CD14-positive monocyte (primary cell): ENCODE data around the gene SCUBE3. TPM values are rescaled to one million over a fixed set of nuclear protein-coding genes. Genes with fewer than 3 reads are reported as not detected.

Source experiments
- DNase-seq, 3 donors: peaks; one replicate each; pipeline ENCODE4 v3.0.0-alpha.2; 2011 to 2022
- H2AFZ ChIP-seq: 2 replicates; pipeline ENCODE4 v1.6.0; 2012; ENCODE audit warnings: mild to moderate bottlenecking, low read depth, low read length, inconsistent platforms; ENCODE audit not compliant: insufficient read depth, poor library complexity, severe bottlenecking
- H3K27ac ChIP-seq, 2 donors: 1 replicate in 1 of 2; 2 replicates in 1 of 2; pipeline ENCODE4 v1.5.1; 2012 to 2013; ENCODE audit warnings: low read length in 2 of 2, control low read depth in 1 of 2, inconsistent platforms in 1 of 2, low read depth in 1 of 2, mild to moderate bottlenecking in 1 of 2
- H3K27me3 ChIP-seq, 2 donors: one replicate each; pipeline versions ENCODE4 v1.6.0 to v1.6.1; 2011 to 2013; ENCODE audit warnings: low read length in 2 of 2; ENCODE audit not compliant: control insufficient read depth in 2 of 2, insufficient read depth in 2 of 2
- H3K36me3 ChIP-seq, 2 donors: replicated peaks in 1 of 2; 1 replicate in 1 of 2; 2 replicates in 1 of 2; pipeline versions ENCODE4 v1.5.1 to v1.6.1; 2012 to 2013; ENCODE audit warnings: low read length in 2 of 2, control low read depth in 1 of 2, inconsistent platforms in 1 of 2, mild to moderate bottlenecking in 1 of 2; ENCODE audit not compliant: insufficient read depth in 2 of 2, control insufficient read depth in 1 of 2
- H3K4me1 ChIP-seq, 2 donors: 1 replicate in 1 of 2; 2 replicates in 1 of 2; pipeline versions ENCODE4 v1.5.1 to v1.6.1; 2012 to 2013; ENCODE audit warnings: low read length in 2 of 2, control low read depth in 1 of 2, inconsistent platforms in 1 of 2, mild to moderate bottlenecking in 1 of 2, moderate library complexity in 1 of 2; ENCODE audit not compliant: insufficient read depth in 2 of 2, control insufficient read depth in 1 of 2
- H3K4me2 ChIP-seq: replicated peaks from 2 replicates; pipeline ENCODE3; 2012; ENCODE audit warnings: low read length, moderate library complexity, mild to moderate bottlenecking; ENCODE audit not compliant: poor library complexity, severe bottlenecking; ENCODE audit errors: extremely low read depth
- H3K4me3 ChIP-seq, 3 experiments: fragments of 200-600 bp in 1 of 3; sonication (generic) in 1 of 3; replicated peaks in 1 of 3; 1 replicate in 2 of 3; 2 replicates in 1 of 3; pipeline ENCODE4 v1.5.1; 2011 to 2013; ENCODE audit warnings: low read length in 3 of 3, mild to moderate bottlenecking in 3 of 3, control low read depth in 2 of 3, low read depth in 2 of 3, inconsistent platforms in 1 of 3, moderate library complexity in 1 of 3
- H3K79me2 ChIP-seq: 2 replicates; pipeline ENCODE4 v1.6.0; 2012; ENCODE audit warnings: mild to moderate bottlenecking, control low read depth, inconsistent platforms, low read length, moderate library complexity; ENCODE audit not compliant: insufficient read depth
- H3K9ac ChIP-seq: 2 replicates; pipeline ENCODE4 v1.6.0; 2017; ENCODE audit warnings: low read length, mild to moderate bottlenecking; ENCODE audit not compliant: insufficient read depth, poor library complexity, severe bottlenecking
- H3K9me3 ChIP-seq, 2 donors: replicated peaks in 1 of 2; 1 replicate in 1 of 2; 2 replicates in 1 of 2; pipeline versions ENCODE4 v1.5.1 to v1.6.1; 2012 to 2013; ENCODE audit warnings: low read length in 2 of 2, control low read depth in 1 of 2; ENCODE audit not compliant: control insufficient read depth in 1 of 2, insufficient read depth in 1 of 2
- H4K20me1 ChIP-seq: 2 replicates; pipeline ENCODE4 v1.6.0; 2012; ENCODE audit warnings: mild to moderate bottlenecking, low read length, control low read depth, moderate library complexity; ENCODE audit not compliant: insufficient read depth
- H3K27ac Mint-ChIP-seq, 7 donors: one replicate each; pipeline ENCODE4 v1.8.0; 2020; ENCODE audit warnings: mild to moderate bottlenecking in 7 of 7, mixed read lengths in 7 of 7, moderate library complexity in 6 of 7, inconsistent platforms in 2 of 7
- H3K27me3 Mint-ChIP-seq, 3 donors: one replicate each; pipeline ENCODE4 v1.8.0; 2021 to 2022; ENCODE audit warnings: low read depth in 3 of 3, mild to moderate bottlenecking in 3 of 3, mixed read lengths in 3 of 3, moderate library complexity in 3 of 3, inconsistent platforms in 1 of 3
- H3K36me3 Mint-ChIP-seq, 2 donors: one replicate each; pipeline ENCODE4 v1.8.0; 2020; ENCODE audit warnings: mixed read lengths in 2 of 2, inconsistent platforms in 1 of 2, mild to moderate bottlenecking in 1 of 2
- H3K4me1 Mint-ChIP-seq: one replicate; pipeline ENCODE4 v1.8.0; 2020; ENCODE audit warnings: mild to moderate bottlenecking, mixed read lengths
- H3K4me3 Mint-ChIP-seq, 2 donors: one replicate each; pipeline ENCODE4 v1.8.0; 2020; ENCODE audit warnings: mild to moderate bottlenecking in 2 of 2, mixed read lengths in 2 of 2, moderate library complexity in 1 of 2
- H3K9me3 Mint-ChIP-seq, 7 donors: one replicate each; pipeline ENCODE4 v1.8.0; 2020 to 2022; ENCODE audit warnings: mixed read lengths in 7 of 7, mild to moderate bottlenecking in 6 of 7, moderate library complexity in 6 of 7, inconsistent platforms in 2 of 7
- WGBS: methylation state at CpG from one replicate; pipeline ENCODE4 v1.1.5; 2013; ENCODE audit warnings: missing lambda C conversion rate; ENCODE audit not compliant: insufficient coverage; 5-methylcytosine and 5-hydroxymethylcytosine counted together
- intact Hi-C, 2 donors: fragments of 100-400 bp; cut with micrococcal nuclease; formaldehyde crosslinking; loops; one replicate each; pipeline versions ENCODE4 v1.15.0 to v1.15.1; 2023
- polyA plus RNA-seq, 3 donors: library from polyadenylated mRNA; depleted of rRNA in 1 of 3; unstranded in 2 of 3; stranded (reverse) in 1 of 3; fragments of 300-500 nt in 2 of 3; fragments of >200 nt in 1 of 3; fragmentation: Illumina TruSeq in 2 of 3; gene quantifications; 1 replicate in 2 of 3; 2 replicates in 1 of 3; pipeline ENCODE4 v1.2.3, GENCODE V29; 2012 to 2021
- TF ChIP-seq, protein P1 (sequence below): fragments of 200-600 bp; IDR thresholded peaks from one replicate; pipeline ENCODE4 v1.8.0; 2022; ENCODE audit warnings: antibody characterized with exemption, mild to moderate bottlenecking

The SCUBE3 gene
- polyA plus RNA-seq, 3 donors = not detected

DNA sequence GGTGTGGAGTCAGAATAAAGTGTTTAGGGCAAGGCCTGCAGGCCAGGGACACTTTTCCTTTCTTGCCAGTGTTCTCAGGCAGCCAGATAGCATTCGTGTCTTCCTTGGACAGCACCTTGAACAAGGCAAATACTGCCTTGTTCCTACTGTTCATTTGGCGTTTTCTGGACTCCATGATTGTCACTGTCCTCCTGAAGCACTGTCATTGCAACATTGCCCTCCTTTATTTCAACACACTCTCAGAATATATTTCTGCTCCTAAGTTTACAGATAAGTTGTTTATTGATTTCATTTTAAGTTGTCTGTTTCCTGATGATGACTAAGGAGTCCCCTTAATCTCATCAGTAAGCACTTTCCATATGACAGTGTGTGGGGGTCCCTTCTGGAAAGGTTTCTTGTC is 68.7 kb downstream of the SCUBE3 start:
- no peak for DNase-seq
- peak overlapping the region in 1 of 2 donors; percentile 33 for H3K27ac ChIP-seq
- H3K4me1 ChIP-seq = peaks cover 0 to 3% of the 10 kb centered on the region in 2 donors
- peak overlapping the region in 3 of 7 donors; percentile 21 to 35 (median 32) for H3K27ac Mint-ChIP-seq
- H3K4me2 ChIP-seq = no peak overlapping the region
- H3K4me3 ChIP-seq = no peak overlapping the region
- H3K27me3 ChIP-seq = no peaks in the 10 kb centered on the region
- WGBS = 78% methylated on average over 1 of the region's 2 CpGs
- H2AFZ ChIP-seq = no peak overlapping the region
- H3K9me3 Mint-ChIP-seq = no peaks in the 10 kb centered on the region
- peaks cover 61 to 74% of the 10 kb centered on the region in 2 donors for H3K36me3 Mint-ChIP-seq
- no peaks in the 10 kb centered on the region for H3K9me3 ChIP-seq
- no peaks in the 10 kb centered on the region for H3K27me3 Mint-ChIP-seq
- no peak overlapping the region for H3K4me3 Mint-ChIP-seq
- H3K9ac ChIP-seq = no peak overlapping the region
- peaks cover 5% of the 10 kb centered on the region for H3K4me1 Mint-ChIP-seq
- intact Hi-C loops = no loop called here
- TF ChIP-seq, protein P1, sequence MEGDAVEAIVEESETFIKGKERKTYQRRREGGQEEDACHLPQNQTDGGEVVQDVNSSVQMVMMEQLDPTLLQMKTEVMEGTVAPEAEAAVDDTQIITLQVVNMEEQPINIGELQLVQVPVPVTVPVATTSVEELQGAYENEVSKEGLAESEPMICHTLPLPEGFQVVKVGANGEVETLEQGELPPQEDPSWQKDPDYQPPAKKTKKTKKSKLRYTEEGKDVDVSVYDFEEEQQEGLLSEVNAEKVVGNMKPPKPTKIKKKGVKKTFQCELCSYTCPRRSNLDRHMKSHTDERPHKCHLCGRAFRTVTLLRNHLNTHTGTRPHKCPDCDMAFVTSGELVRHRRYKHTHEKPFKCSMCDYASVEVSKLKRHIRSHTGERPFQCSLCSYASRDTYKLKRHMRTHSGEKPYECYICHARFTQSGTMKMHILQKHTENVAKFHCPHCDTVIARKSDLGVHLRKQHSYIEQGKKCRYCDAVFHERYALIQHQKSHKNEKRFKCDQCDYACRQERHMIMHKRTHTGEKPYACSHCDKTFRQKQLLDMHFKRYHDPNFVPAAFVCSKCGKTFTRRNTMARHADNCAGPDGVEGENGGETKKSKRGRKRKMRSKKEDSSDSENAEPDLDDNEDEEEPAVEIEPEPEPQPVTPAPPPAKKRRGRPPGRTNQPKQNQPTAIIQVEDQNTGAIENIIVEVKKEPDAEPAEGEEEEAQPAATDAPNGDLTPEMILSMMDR = no peak
- H3K79me2 ChIP-seq = no peaks in the 10 kb centered on the region
- H3K36me3 ChIP-seq = peaks cover 60 to 69% of the 10 kb centered on the region in 2 donors
- no peaks in the 10 kb centered on the region for H4K20me1 ChIP-seq

DNA sequence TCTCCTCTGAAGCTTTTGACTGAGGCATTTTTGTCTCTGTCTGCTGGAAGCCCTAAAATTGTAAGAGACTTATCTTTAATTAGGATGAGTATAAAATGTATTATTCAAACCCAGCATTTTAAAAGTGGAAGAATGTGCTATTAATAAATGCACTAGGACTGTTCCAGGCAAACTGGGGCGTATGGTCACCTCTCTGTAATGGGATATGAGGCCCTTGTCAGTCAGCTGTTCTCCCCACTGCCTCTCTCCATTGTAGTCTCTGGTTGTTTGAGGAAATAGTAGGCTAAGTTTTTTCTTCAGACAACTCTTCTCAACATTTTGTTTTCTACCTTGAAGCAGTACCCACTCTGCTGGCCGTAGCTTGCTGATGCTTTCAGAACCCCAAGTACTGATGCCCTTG is 69.6 kb downstream of the SCUBE3 start:
- no peaks in the 10 kb centered on the region for H3K27me3 ChIP-seq
- no peaks in the 10 kb centered on the region for H4K20me1 ChIP-seq
- peaks cover 68 to 81% of the 10 kb centered on the region in 2 donors for H3K36me3 Mint-ChIP-seq
- no peaks in the 10 kb centered on the region for H3K9me3 Mint-ChIP-seq
- peaks cover 68 to 78% of the 10 kb centered on the region in 2 donors for H3K36me3 ChIP-seq
- H3K4me3 Mint-ChIP-seq = no peak overlapping the region
- no peak overlapping the region for H3K4me3 ChIP-seq
- H3K4me1 ChIP-seq = peaks cover 0 to 3% of the 10 kb centered on the region in 2 donors
- H3K27ac Mint-ChIP-seq = peak overlapping the region in 2 of 7 donors; percentile 32 to 70
- H3K9me3 ChIP-seq = no peaks in the 10 kb centered on the region
- WGBS = no CpG with 5 or more reads among the region's 2 CpGs
- intact Hi-C loops = no loop called here
- no peak for DNase-seq
- no peaks in the 10 kb centered on the region for H3K27me3 Mint-ChIP-seq
- H3K4me2 ChIP-seq = no peak overlapping the region
- no peaks in the 10 kb centered on the region for H3K79me2 ChIP-seq
- H2AFZ ChIP-seq = no peak overlapping the region
- H3K4me1 Mint-ChIP-seq = peaks cover 5% of the 10 kb centered on the region
- no peak overlapping the region for H3K27ac ChIP-seq
- no peak overlapping the region for H3K9ac ChIP-seq
- TF ChIP-seq, protein P1 = no peak
